Ectodermal cell (in vitro differentiated cells): ENCODE measurements around the gene RIN3.
"Not testable (repeated sequence)": the region's sequence is repeated elsewhere in the genome, so short reads cannot be mapped to it uniquely, and the experiment has no call there.

ENCODE experiments used
- H3K27ac ChIP-seq: 2 replicates; pipeline ENCODE4 v1.7.0; 2013; ENCODE audit warnings: mild to moderate bottlenecking, low read depth, low read length; ENCODE audit not compliant: insufficient read depth, poor library complexity, severe bottlenecking
- H3K27me3 ChIP-seq: 2 replicates; pipeline ENCODE4 v1.7.0; 2013; ENCODE audit warnings: mild to moderate bottlenecking, low read length; ENCODE audit not compliant: insufficient read depth, control insufficient read depth, poor library complexity, severe bottlenecking
- H3K36me3 ChIP-seq: one replicate; pipeline ENCODE4 v1.7.0; 2013; ENCODE audit warnings: low read length; ENCODE audit not compliant: control insufficient read depth, insufficient read depth
- H3K4me1 ChIP-seq: one replicate; pipeline ENCODE4 v1.7.0; 2013; ENCODE audit warnings: low read length; ENCODE audit not compliant: control insufficient read depth, insufficient read depth
- H3K4me3 ChIP-seq: 2 replicates; pipeline ENCODE4 v1.7.0; 2013; ENCODE audit warnings: low read depth, low read length, control low read depth; ENCODE audit not compliant: insufficient read depth
- H3K9me3 ChIP-seq: 2 replicates; pipeline ENCODE4 v1.7.0; 2013; ENCODE audit warnings: mild to moderate bottlenecking, low read length, moderate library complexity; ENCODE audit not compliant: control insufficient read depth
- WGBS, 2 experiments: methylation state at CpG; one replicate each; pipeline ENCODE4 v1.1.7; 2013; ENCODE audit warnings: missing lambda C conversion rate in 2 of 2; 5-methylcytosine and 5-hydroxymethylcytosine counted together

The RIN3 gene

GRCh38 chr14:92714739-92715307 lies 201.2 kb downstream of the RIN3 start:
- not testable (repeated sequence) for H3K27me3 ChIP-seq

GRCh38 chr14:92716131-92716530 lies 202.6 kb downstream of the RIN3 start:
- H3K4me1 ChIP-seq, result no peaks in the 10 kb centered on the region
- H3K4me3 ChIP-seq, result no peak overlapping the region
- H3K27ac ChIP-seq, result no peak overlapping the region
- H3K9me3 ChIP-seq, result no peaks in the 10 kb centered on the region
- WGBS, 2 experiments, result 93% methylated on average over 10 of the region's 10 CpGs
- H3K27me3 ChIP-seq, result no peaks in the 10 kb centered on the region
- peaks cover under 1% of the 10 kb centered on the region for H3K36me3 ChIP-seq

More at GRCh38 chr14:92714739-92715307, 201.2 kb downstream of the RIN3 start:
- H3K9me3 ChIP-seq, H3K4me3 ChIP-seq, H3K27ac ChIP-seq, H3K4me1 ChIP-seq, H3K36me3 ChIP-seq: not testable (repeated sequence)
- WGBS, 2 experiments, result 72 to 74% methylated on average over 7 of the region's 7 CpGs

- 90 to 94% methylated on average over 11 of the region's 11 CpGs for WGBS, 2 experiments
- Histone ChIP-seq H3K27ac (no peak overlapping the region), H3K9me3 (no peaks in the 10 kb centered on the region), H3K4me1 (no peaks in the 10 kb centered on the region), H3K27me3 (no peaks in the 10 kb centered on the region), H3K4me3 (no peak overlapping the region), H3K36me3 (peaks cover 3% of the 10 kb centered on the region)
Observed at GRCh38 chr14:92717571-92718042, 204.0 kb downstream of the RIN3 start.

GRCh38 chr14:92718664-92719063 lies 205.1 kb downstream of the RIN3 start:
- no peak overlapping the region for H3K27ac ChIP-seq
- H3K4me3 ChIP-seq, result no peak overlapping the region
- peaks cover 3% of the 10 kb centered on the region for H3K36me3 ChIP-seq
- no peaks in the 10 kb centered on the region for H3K4me1 ChIP-seq
- no peaks in the 10 kb centered on the region for H3K27me3 ChIP-seq
- H3K9me3 ChIP-seq, result no peaks in the 10 kb centered on the region
- 91 to 99% methylated on average over 6 to 8 of the region's 8 CpGs for WGBS, 2 experiments

GRCh38 chr14:92719421-92719820 lies 205.8 kb downstream of the RIN3 start:
- Histone ChIP-seq H3K27me3 (no peaks in the 10 kb centered on the region), H3K9me3 (no peaks in the 10 kb centered on the region), H3K4me1 (no peaks in the 10 kb centered on the region), H3K36me3 (peaks cover 3% of the 10 kb centered on the region), H3K27ac (no peak overlapping the region), H3K4me3 (no peak overlapping the region)
- WGBS, 2 experiments, result 97 to 98% methylated on average over 2 of the region's 2 CpGs

- H3K4me3 ChIP-seq, result no peak overlapping the region
- H3K36me3 ChIP-seq, result peaks cover 3% of the 10 kb centered on the region
- H3K4me1 ChIP-seq, result peaks cover 3% of the 10 kb centered on the region
- 83 to 88% methylated on average over 5 of the region's 5 CpGs for WGBS, 2 experiments
- H3K27ac ChIP-seq, result no peak overlapping the region
- no peaks in the 10 kb centered on the region for H3K9me3 ChIP-seq
- H3K27me3 ChIP-seq, result no peaks in the 10 kb centered on the region
Observed at GRCh38 chr14:92719890-92720323, 206.3 kb downstream of the RIN3 start.

GRCh38 chr14:92724516-92725340 lies 211.1 kb downstream of the RIN3 start:
- Histone ChIP-seq H3K9me3 (no peaks in the 10 kb centered on the region), H3K4me1 (peaks cover 5% of the 10 kb centered on the region), H3K27ac (no peak overlapping the region), H3K4me3 (no peak overlapping the region), H3K36me3 (peaks cover 3% of the 10 kb centered on the region), H3K27me3 (no peaks in the 10 kb centered on the region)
- 94 to 95% methylated on average over 14 of the region's 14 CpGs for WGBS, 2 experiments

GRCh38 chr14:92726135-92726932 lies 212.8 kb downstream of the RIN3 start:
- Histone ChIP-seq H3K9me3 (no peaks in the 10 kb centered on the region), H3K4me3 (no peak overlapping the region), H3K4me1 (peaks cover 5% of the 10 kb centered on the region), H3K36me3 (peaks cover 1% of the 10 kb centered on the region), H3K27me3 (no peaks in the 10 kb centered on the region), H3K27ac (no peak overlapping the region)
- WGBS, 2 experiments, result 93 to 95% methylated on average over 12 of the region's 12 CpGs

- Histone ChIP-seq H3K36me3 (peaks cover 6% of the 10 kb centered on the region), H3K27ac (no peak overlapping the region), H3K4me3 (no peak overlapping the region), H3K4me1 (peaks cover 5% of the 10 kb centered on the region), H3K27me3 (no peaks in the 10 kb centered on the region), H3K9me3 (no peaks in the 10 kb centered on the region)
- 90 to 95% methylated on average over 8 of the region's 8 CpGs for WGBS, 2 experiments
Observed at GRCh38 chr14:92726933-92727262, 213.3 kb downstream of the RIN3 start.

GRCh38 chr14:92728759-92729364 lies 215.3 kb downstream of the RIN3 start:
- Histone ChIP-seq H3K4me1 (peaks cover 5% of the 10 kb centered on the region), H3K27ac (no peak overlapping the region), H3K4me3 (no peak overlapping the region), H3K36me3 (peaks cover 6% of the 10 kb centered on the region), H3K27me3 (no peaks in the 10 kb centered on the region), H3K9me3 (no peaks in the 10 kb centered on the region)
- 91 to 92% methylated on average over 8 of the region's 8 CpGs for WGBS, 2 experiments
